GM18517 (cell line): Measurements from ENCODE around the gene B4GALNT3.

Experiments
- ATAC-seq: cut with Tn5 transposase; IDR thresholded peaks from one replicate; pipeline ENCODE4 v1.9.1; 2021; ENCODE audit warnings: mild to moderate bottlenecking, moderate library complexity; ENCODE audit not compliant: unreplicated experiment

The B4GALNT3 gene

GRCh38 chr12:508145-508544, 48.4 kb downstream of the B4GALNT3 start:
- no peak for ATAC-seq

GRCh38 chr12:508795-509194, 49.1 kb downstream of the B4GALNT3 start:
- no peak for ATAC-seq

GRCh38 chr12:509500-509899, 49.8 kb downstream of the B4GALNT3 start:
- ATAC-seq, result no peak

GRCh38 chr12:510071-510825, 50.5 kb downstream of the B4GALNT3 start:
- ATAC-seq, result no peak

GRCh38 chr12:512933-513332, 53.2 kb downstream of the B4GALNT3 start:
- no peak for ATAC-seq

- ATAC-seq, result no peak
These were observed 53.7 kb downstream of the B4GALNT3 start for GRCh38 chr12:513446-513845.

- no peak for ATAC-seq
These were observed 57.8 kb downstream of the B4GALNT3 start for GRCh38 chr12:517538-517937.

- no peak for ATAC-seq
These were observed 60.4 kb downstream of the B4GALNT3 start for GRCh38 chr12:520119-520518.

- ATAC-seq, result no peak
These were observed 63.1 kb downstream of the B4GALNT3 start for GRCh38 chr12:522692-523378.

- no peak for ATAC-seq
These were observed 64.6 kb downstream of the B4GALNT3 start for GRCh38 chr12:524167-524951.

GRCh38 chr12:526089-526488, 66.3 kb downstream of the B4GALNT3 start:
- no peak for ATAC-seq

- ATAC-seq, result no peak
These were observed 67.5 kb downstream of the B4GALNT3 start for GRCh38 chr12:527241-527640.

GRCh38 chr12:527729-528128, 68.0 kb downstream of the B4GALNT3 start:
- no peak for ATAC-seq

- no peak for ATAC-seq
These were observed 70.6 kb downstream of the B4GALNT3 start for GRCh38 chr12:530308-530707.

- no peak for ATAC-seq
These were observed 71.1 kb downstream of the B4GALNT3 start for GRCh38 chr12:530821-531220.

GRCh38 chr12:531951-532585, 72.3 kb downstream of the B4GALNT3 start:
- no peak for ATAC-seq

- no peak for ATAC-seq
These were observed 73.3 kb downstream of the B4GALNT3 start for GRCh38 chr12:532908-533565.

GRCh38 chr12:533718-534117, 74.0 kb downstream of the B4GALNT3 start:
- no peak for ATAC-seq

GRCh38 chr12:534216-534615, 74.5 kb downstream of the B4GALNT3 start:
- no peak for ATAC-seq

- no peak for ATAC-seq
These were observed 75.7 kb downstream of the B4GALNT3 start for GRCh38 chr12:535396-535795.

- no peak for ATAC-seq
These were observed 77.1 kb downstream of the B4GALNT3 start for GRCh38 chr12:536751-537245.
